Measurements from ENCODE around the gene PPIP5K2.

DNA sequence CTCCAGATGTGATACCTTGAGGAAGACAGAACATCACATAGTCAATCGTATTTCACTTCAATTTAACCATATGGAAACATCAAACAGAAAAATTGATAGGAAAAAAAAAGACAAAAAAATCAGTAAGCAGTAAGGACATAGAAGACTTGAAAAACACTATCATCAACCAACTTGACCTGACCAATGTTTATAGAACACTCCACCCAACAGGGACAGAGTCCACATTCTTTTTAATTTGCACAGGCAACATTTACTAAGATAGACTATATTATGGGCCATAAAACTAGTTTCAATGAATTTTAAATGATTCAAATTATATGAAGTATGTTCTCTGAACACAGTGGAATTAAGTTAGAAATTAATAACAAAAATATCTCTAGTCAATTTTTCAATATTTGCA, 117.7 kb downstream of the PPIP5K2 start:
- TF ChIP-seq, protein P1, sequence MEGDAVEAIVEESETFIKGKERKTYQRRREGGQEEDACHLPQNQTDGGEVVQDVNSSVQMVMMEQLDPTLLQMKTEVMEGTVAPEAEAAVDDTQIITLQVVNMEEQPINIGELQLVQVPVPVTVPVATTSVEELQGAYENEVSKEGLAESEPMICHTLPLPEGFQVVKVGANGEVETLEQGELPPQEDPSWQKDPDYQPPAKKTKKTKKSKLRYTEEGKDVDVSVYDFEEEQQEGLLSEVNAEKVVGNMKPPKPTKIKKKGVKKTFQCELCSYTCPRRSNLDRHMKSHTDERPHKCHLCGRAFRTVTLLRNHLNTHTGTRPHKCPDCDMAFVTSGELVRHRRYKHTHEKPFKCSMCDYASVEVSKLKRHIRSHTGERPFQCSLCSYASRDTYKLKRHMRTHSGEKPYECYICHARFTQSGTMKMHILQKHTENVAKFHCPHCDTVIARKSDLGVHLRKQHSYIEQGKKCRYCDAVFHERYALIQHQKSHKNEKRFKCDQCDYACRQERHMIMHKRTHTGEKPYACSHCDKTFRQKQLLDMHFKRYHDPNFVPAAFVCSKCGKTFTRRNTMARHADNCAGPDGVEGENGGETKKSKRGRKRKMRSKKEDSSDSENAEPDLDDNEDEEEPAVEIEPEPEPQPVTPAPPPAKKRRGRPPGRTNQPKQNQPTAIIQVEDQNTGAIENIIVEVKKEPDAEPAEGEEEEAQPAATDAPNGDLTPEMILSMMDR (IDR thresholded peaks at IDR 0.05), result no peak
- no peak for TF ChIP-seq POLR2A (IDR thresholded peaks at IDR 0.05)

Data from testis (tissue), 2 donors.